ENCODE results near the gene HMGXB3.

DNA sequence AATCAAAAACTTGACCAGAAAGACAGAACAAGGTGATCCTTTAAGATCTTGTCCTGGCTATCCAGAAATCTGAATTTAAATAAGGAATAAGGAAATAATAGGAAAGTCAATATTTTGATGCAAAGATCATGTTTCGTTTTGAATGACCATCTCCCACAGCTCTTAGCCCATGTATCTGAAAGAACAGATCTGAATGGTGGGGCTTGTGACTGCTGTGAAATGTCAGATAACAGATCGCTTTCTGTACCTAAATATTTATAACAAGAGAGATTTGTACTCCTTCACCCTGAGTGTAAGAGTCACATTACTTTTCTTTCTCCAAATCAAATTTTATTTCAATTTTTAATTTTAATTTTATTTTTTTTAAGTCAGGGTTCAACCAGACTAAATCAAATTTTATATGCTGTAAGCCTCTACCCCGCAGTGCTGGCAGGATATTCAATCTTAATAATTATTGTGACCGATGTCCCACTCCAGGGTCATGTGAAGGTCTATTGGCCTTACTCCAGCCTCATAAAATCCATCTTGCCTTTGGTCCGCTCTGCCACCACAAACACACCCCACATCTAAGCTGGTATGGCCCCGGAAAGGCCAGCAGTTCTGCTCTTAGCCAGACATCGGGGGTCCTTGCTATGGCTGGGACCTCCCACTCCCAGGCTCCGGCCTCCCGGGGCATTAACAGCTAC, 47.0 kb upstream of the HMGXB3 start:
- TF ChIP-seq POLR2A (IDR thresholded peaks at IDR 0.05), result no peak
- TF ChIP-seq, protein P1, sequence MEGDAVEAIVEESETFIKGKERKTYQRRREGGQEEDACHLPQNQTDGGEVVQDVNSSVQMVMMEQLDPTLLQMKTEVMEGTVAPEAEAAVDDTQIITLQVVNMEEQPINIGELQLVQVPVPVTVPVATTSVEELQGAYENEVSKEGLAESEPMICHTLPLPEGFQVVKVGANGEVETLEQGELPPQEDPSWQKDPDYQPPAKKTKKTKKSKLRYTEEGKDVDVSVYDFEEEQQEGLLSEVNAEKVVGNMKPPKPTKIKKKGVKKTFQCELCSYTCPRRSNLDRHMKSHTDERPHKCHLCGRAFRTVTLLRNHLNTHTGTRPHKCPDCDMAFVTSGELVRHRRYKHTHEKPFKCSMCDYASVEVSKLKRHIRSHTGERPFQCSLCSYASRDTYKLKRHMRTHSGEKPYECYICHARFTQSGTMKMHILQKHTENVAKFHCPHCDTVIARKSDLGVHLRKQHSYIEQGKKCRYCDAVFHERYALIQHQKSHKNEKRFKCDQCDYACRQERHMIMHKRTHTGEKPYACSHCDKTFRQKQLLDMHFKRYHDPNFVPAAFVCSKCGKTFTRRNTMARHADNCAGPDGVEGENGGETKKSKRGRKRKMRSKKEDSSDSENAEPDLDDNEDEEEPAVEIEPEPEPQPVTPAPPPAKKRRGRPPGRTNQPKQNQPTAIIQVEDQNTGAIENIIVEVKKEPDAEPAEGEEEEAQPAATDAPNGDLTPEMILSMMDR (IDR thresholded peaks at IDR 0.05), result no peak

Measured in thyroid gland (tissue), 4 donors.